Endothelial cell of umbilical vein (primary cell): ENCODE data around the gene PRRC2B. TPM values are rescaled to one million over a fixed set of nuclear protein-coding genes. Genes with fewer than 3 reads are reported as not detected.

Source experiments
- BruUV-seq: library from RNA; stranded (reverse); fragments of 400-500 nt; replicated peaks from 2 replicates; lab custom pipeline; 2021; lab: Mats Ljungman, UMichigan
- CTCF ChIA-PET: fragments of 300-600, 350-600 bp; sonication (Branson Sonifier 250); formaldehyde crosslinking; loops from one replicate; lab custom pipeline; 2021; ENCODE audit warnings: antibody characterized with exemption, inconsistent platforms; lab: Charles Lee
- POLR2A ChIA-PET: fragments of 300-600, 350-600 bp; sonication (Branson Sonifier 250); formaldehyde crosslinking; loops from one replicate; lab custom pipeline; 2021; ENCODE audit warnings: antibody characterized with exemption, inconsistent platforms; lab: Charles Lee
- DNase-seq: peaks from one replicate; pipeline ENCODE4 v3.0.0-alpha.2; 2011; ENCODE audit warnings: low read depth, low spot score
- FAIRE-seq: peaks from 2 replicates; lab custom pipeline; 2011; peaks lifted over from hg19 to GRCh38; lab: Jason Lieb, UNC
- H2AFZ ChIP-seq: 2 replicates; pipeline ENCODE4 v1.6.0; 2012; ENCODE audit warnings: low read depth, low read length, control low read depth, inconsistent platforms
- H3K27ac ChIP-seq: 2 replicates; pipeline ENCODE4 v1.5.1; 2011; ENCODE audit warnings: low read depth, mild to moderate bottlenecking, control low read depth, low read length, moderate library complexity; ENCODE audit not compliant: insufficient read depth
- H3K27me3 ChIP-seq, 2 experiments: 2 replicates each; pipeline versions ENCODE4 v1.6.0 to v1.6.1; 2011; ENCODE audit warnings: low read length in 2 of 2, mixed read lengths in 1 of 2; ENCODE audit not compliant: control insufficient read depth in 2 of 2, insufficient read depth in 2 of 2
- H3K36me3 ChIP-seq, 2 experiments: 2 replicates in 1 of 2; 3 replicates in 1 of 2; pipeline ENCODE4 v1.5.1; 2011; ENCODE audit warnings: low read length in 2 of 2, mild to moderate bottlenecking in 1 of 2, moderate library complexity in 1 of 2; ENCODE audit not compliant: control insufficient read depth in 2 of 2, insufficient read depth in 2 of 2; ENCODE audit errors: extremely low read depth in 1 of 2
- H3K4me1 ChIP-seq: 3 replicates; pipeline ENCODE4 v1.5.1; 2011; ENCODE audit warnings: mild to moderate bottlenecking, low read length; ENCODE audit not compliant: control insufficient read depth, insufficient read depth; ENCODE audit errors: extremely low read depth
- H3K4me2 ChIP-seq: 2 replicates; pipeline ENCODE4 v1.6.1; 2011; ENCODE audit warnings: low read length, control low read depth, mixed read lengths; ENCODE audit not compliant: insufficient read depth
- H3K4me3 ChIP-seq, 3 experiments: fragments of 200-600 bp in 1 of 3; sonication (generic), shearing (Covaris generic) in 1 of 3; replicated peaks in 1 of 3; 2 replicates each; pipeline ENCODE4 v1.5.1; 2011 to 2016; ENCODE audit warnings: control low read depth in 3 of 3, low read length in 3 of 3, mild to moderate bottlenecking in 2 of 3, inconsistent platforms in 1 of 3, low read depth in 1 of 3, moderate library complexity in 1 of 3; ENCODE audit not compliant: insufficient read depth in 1 of 3
- H3K79me2 ChIP-seq: 2 replicates; pipeline ENCODE4 v1.6.0; 2012; ENCODE audit warnings: low read length, inconsistent platforms; ENCODE audit not compliant: control insufficient read depth, insufficient read depth
- H3K9ac ChIP-seq: replicated peaks from 2 replicates; pipeline ENCODE3; 2011; ENCODE audit warnings: low read length, control low read depth; ENCODE audit not compliant: insufficient read depth; ENCODE audit errors: extremely low read depth
- H3K9me1 ChIP-seq: replicated peaks from 3 replicates; pipeline ENCODE4 v1.6.0; 2011; ENCODE audit warnings: mild to moderate bottlenecking, low read length; ENCODE audit not compliant: control insufficient read depth, insufficient read depth; ENCODE audit errors: extremely low read depth
- H3K9me3 ChIP-seq: replicated peaks from 2 replicates; pipeline ENCODE4 v1.5.1; 2012; ENCODE audit warnings: low read length, inconsistent platforms; ENCODE audit not compliant: control insufficient read depth, insufficient read depth
- H4K20me1 ChIP-seq: replicated peaks from 2 replicates; pipeline ENCODE3; 2011; ENCODE audit warnings: mild to moderate bottlenecking, low read length; ENCODE audit not compliant: control insufficient read depth, insufficient read depth; ENCODE audit errors: extremely low read depth
- EZH2 ChIP-seq: IDR thresholded peaks from 2 replicates; pipeline ENCODE4 v1.6.1; 2012; ENCODE audit warnings: borderline replicate concordance, low read depth, mild to moderate bottlenecking, moderate library complexity, low read length, inconsistent platforms; ENCODE audit not compliant: severe bottlenecking
- FOS ChIP-seq: IDR thresholded peaks from 2 replicates; pipeline ENCODE4 v1.6.1; 2011; ENCODE audit warnings: mild to moderate bottlenecking, low read length, moderate library complexity, borderline replicate concordance; ENCODE audit not compliant: insufficient read depth
- GATA2 ChIP-seq: IDR thresholded peaks from 2 replicates; pipeline ENCODE4 v1.7.0; 2011; ENCODE audit warnings: low read depth, mild to moderate bottlenecking, moderate library complexity, mixed read lengths, low read length; ENCODE audit not compliant: insufficient read length, insufficient read depth
- JUN ChIP-seq: IDR thresholded peaks from 2 replicates; pipeline ENCODE4 v1.6.1; 2011; ENCODE audit warnings: borderline replicate concordance, low read depth; ENCODE audit not compliant: insufficient read length, insufficient read depth
- MYC ChIP-seq: IDR thresholded peaks from one replicate; pipeline ENCODE4 v1.6.1; 2011; ENCODE audit warnings: mild to moderate bottlenecking, low read depth, low read length
- POLR2A ChIP-seq: IDR thresholded peaks from 2 replicates; pipeline ENCODE4 v1.6.1; 2012; ENCODE audit warnings: low read depth, mild to moderate bottlenecking, control low read depth, low read length
- POLR2AphosphoS5 ChIP-seq: IDR thresholded peaks from 2 replicates; pipeline ENCODE4 v1.6.1; 2012; ENCODE audit warnings: low read depth, mild to moderate bottlenecking, control low read depth, low read length, moderate library complexity; ENCODE audit not compliant: insufficient read depth
- dilution Hi-C: fragments of 300-500 bp; cut with MboI; formaldehyde crosslinking; loops from one replicate; pipeline ENCODE4 v1.15.0; 2019; ENCODE audit warnings: low sequenced_read_pairs; ENCODE audit not compliant: extremely low pct_ligation_motif_present
- intact Hi-C: fragments of 100-400 bp; cut with micrococcal nuclease; formaldehyde crosslinking; loops from one replicate; pipeline ENCODE4 v1.10.0; 2022
- polyA plus RNA-seq, 4 experiments: library from polyadenylated mRNA; depleted of rRNA in 3 of 4; stranded (reverse) in 3 of 4; unstranded in 1 of 4; fragments of >200 nt; gene quantifications; 2 replicates each; pipeline versions ENCODE4 v1.2.1 to v1.2.3, GENCODE V29; 2011 to 2012; ENCODE audit warnings: missing spikeins in 1 of 4
- total RNA-seq: library from RNA; stranded (reverse); gene quantifications from 2 replicates; pipeline ENCODE4 v1.2.3, GENCODE V29; 2021
- TF ChIP-seq, protein P1 (sequence below): IDR thresholded peaks from 2 replicates; pipeline ENCODE4 v1.6.1; 2011; ENCODE audit not compliant: insufficient read depth, insufficient read length
- TF ChIP-seq, protein P2 (sequence below), 2 donors: IDR thresholded peaks; 1 replicate in 1 of 2; 2 replicates in 1 of 2; pipeline ENCODE4 v1.5.1; 2011; ENCODE audit warnings: low read length in 2 of 2, mild to moderate bottlenecking in 2 of 2, moderate library complexity in 2 of 2, control low read depth in 1 of 2, inconsistent platforms in 1 of 2, low read depth in 1 of 2; ENCODE audit not compliant: insufficient read depth in 1 of 2; ENCODE audit errors: extremely low read depth in 1 of 2

Gene PRRC2B
- total and polyA plus RNA-seq, 2 donors (not counting 3 experiments of a cell fraction or from before 2014, with no cell fraction given): 35.6 to 256 TPM

DNA sequence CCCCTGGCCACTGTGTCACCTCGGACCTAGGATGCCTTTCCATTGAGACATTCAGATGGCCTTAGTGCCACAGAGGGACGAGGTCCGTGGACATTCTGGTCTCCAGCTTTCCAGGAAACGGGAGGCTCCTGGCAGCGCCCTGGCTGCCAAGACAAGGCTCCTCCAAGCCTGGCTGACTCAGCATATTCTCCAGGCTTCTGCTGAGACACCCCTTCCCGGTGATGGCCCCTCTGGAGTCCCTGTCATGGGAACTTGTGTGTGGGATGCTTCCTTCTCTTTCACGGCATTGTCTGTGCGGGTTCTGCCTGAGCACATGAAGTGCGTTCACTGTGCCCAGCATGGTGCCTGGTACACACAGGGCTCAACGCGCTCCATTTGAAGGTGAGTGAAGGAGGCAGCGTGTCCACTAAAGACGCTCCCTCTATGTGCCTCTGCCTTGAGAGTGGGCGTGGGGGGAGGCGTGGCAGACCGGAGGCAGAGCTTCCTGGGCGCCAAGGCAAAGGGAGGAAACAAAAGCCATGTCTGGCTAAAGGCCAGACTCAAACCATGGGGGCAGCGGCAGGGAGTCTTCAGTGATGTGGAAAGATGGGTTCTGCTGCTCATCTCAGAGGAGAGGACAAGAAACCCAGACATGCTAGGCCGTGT is 46.4 kb upstream of the PRRC2B start:
- dilution Hi-C loops (no loop called here), intact Hi-C loops (no loop called here)
- CTCF ChIA-PET: interaction anchor here (0.7 to 1.0 kb wide), 2 partner anchors 11 to 188 kb away, joined by 3 to 4 read pairs; no protein-coding TSS in a partner anchor

More for the DNA sequence above, 46.4 kb upstream of the PRRC2B start:
- H3K36me3 ChIP-seq: no peaks in the 10 kb centered on the region
- H3K4me1 ChIP-seq: peaks cover 2% of the 10 kb centered on the region
- no peaks in the 10 kb centered on the region for H3K9me3 ChIP-seq
- no peaks in the 10 kb centered on the region for H4K20me1 ChIP-seq
- no peaks in the 10 kb centered on the region for H3K9me1 ChIP-seq
- H3K27me3 ChIP-seq: no peaks in the 10 kb centered on the region
- H3K4me2 ChIP-seq: no peak overlapping the region
- H3K9ac ChIP-seq: no peak overlapping the region
- DNase-seq: no peak
- no peak overlapping the region for H3K4me3 ChIP-seq
- POLR2A ChIA-PET: no interaction called here
- H3K79me2 ChIP-seq: no peaks in the 10 kb centered on the region
- no TSS peak for BruUV-seq
- no peak overlapping the region for H3K27ac ChIP-seq
- TF ChIP-seq POLR2AphosphoS5: no peak
- no peak for TF ChIP-seq MYC
- no peak for TF ChIP-seq EZH2
- TF ChIP-seq JUN: no peak
- TF ChIP-seq, protein P1, sequence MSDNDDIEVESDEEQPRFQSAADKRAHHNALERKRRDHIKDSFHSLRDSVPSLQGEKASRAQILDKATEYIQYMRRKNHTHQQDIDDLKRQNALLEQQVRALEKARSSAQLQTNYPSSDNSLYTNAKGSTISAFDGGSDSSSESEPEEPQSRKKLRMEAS: no peak
- TF ChIP-seq POLR2A: no peak
- no peak for TF ChIP-seq FOS
- no peak for TF ChIP-seq GATA2
- TF ChIP-seq, protein P2, sequence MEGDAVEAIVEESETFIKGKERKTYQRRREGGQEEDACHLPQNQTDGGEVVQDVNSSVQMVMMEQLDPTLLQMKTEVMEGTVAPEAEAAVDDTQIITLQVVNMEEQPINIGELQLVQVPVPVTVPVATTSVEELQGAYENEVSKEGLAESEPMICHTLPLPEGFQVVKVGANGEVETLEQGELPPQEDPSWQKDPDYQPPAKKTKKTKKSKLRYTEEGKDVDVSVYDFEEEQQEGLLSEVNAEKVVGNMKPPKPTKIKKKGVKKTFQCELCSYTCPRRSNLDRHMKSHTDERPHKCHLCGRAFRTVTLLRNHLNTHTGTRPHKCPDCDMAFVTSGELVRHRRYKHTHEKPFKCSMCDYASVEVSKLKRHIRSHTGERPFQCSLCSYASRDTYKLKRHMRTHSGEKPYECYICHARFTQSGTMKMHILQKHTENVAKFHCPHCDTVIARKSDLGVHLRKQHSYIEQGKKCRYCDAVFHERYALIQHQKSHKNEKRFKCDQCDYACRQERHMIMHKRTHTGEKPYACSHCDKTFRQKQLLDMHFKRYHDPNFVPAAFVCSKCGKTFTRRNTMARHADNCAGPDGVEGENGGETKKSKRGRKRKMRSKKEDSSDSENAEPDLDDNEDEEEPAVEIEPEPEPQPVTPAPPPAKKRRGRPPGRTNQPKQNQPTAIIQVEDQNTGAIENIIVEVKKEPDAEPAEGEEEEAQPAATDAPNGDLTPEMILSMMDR (IDR thresholded peaks at IDR 0.05; ENCODE audit: extremely low read depth in 1 of 2, insufficient read depth in 1 of 2, low read depth in 1 of 2, low read length in 2 of 2): no peak
- H2AFZ ChIP-seq: no peak overlapping the region
- no peak for FAIRE-seq
